ENCODE measurements around the gene RGL4. TPM values are rescaled to one million over a fixed set of nuclear protein-coding genes. Genes with fewer than 3 reads are reported as not detected.

RGL4 gene, protein sequence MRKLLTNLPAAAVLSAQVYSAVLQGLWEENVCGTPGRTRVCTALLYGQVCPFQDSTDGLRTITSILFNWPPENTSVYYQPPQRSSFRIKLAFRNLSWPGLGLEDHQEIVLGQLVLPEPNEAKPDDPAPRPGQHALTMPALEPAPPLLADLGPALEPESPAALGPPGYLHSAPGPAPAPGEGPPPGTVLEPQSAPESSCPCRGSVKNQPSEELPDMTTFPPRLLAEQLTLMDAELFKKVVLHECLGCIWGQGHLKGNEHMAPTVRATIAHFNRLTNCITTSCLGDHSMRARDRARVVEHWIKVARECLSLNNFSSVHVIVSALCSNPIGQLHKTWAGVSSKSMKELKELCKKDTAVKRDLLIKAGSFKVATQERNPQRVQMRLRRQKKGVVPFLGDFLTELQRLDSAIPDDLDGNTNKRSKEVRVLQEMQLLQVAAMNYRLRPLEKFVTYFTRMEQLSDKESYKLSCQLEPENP
- total RNA-seq (2021; fragmentation: NEBNext Ultra II Directional; extraction: Animal tissue kit (Norgen Biotek cat#: 25700)) (not detected in 2 replicates), polyA plus RNA-seq (2011; rRNA removed) (not detected in 2 replicates), polyA minus RNA-seq (2011; rRNA and poly(A)+ RNA removed) (not detected in 2 replicates)
- polyA plus RNA-seq (2011; cell fraction: cytosol; rRNA removed) = not detected
- 0.04 TPM for polyA plus RNA-seq (2011; cell fraction: nucleus; rRNA removed)
- 0.31 to 0.65 TPM (median 0.50 TPM) in 4 replicates for polyA plus RNA-seq (2012, experiment 1 of 2)
- polyA plus RNA-seq (2012, experiment 2 of 2) = not detected
- not detected for polyA plus RNA-seq (2013, experiment 1 of 2)
- not detected for polyA plus RNA-seq (2013, experiment 2 of 2)
- polyA minus RNA-seq (2011; cell fraction: cytosol; rRNA and poly(A)+ RNA removed) = not detected
- polyA minus RNA-seq (2011; cell fraction: nucleus; rRNA and poly(A)+ RNA removed) = not detected
- long read RNA-seq, experiment 1 = 0 reads
- long read RNA-seq, experiment 2 = 0 reads

DNA sequence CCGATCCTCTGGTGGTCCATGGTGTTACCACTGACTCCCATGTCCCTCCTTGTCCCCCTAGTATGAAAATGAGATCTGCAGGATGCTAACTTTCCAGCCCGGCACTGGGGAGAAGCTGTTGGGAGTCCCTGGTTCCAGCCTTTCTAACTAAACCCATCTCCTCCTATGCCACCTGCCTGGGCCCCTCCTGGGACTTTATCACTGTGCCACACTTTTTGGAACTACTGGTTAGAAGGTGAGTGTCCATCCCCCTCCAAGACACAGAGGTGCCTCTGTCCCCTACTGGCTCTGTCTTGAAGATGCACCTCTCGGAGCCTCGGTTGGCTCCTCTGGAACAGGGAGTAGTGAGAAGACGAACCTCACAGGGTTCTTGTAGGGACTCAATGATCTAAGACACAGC, at the start of gene RGL4:
Gene RGL4 (plus strand): TSS at position 301 of the 400 bp plus-strand sequence. CDS start 1,018 bp downstream, outside the sequence.
- no peak within 1 kb of the TSS for H3K9ac ChIP-seq (replicated peaks in 1 of 4; ENCODE audit: extremely low read depth in 1 of 4, low read depth in 3 of 4, low read length in 3 of 4)
- H2BK12ac ChIP-seq (ENCODE audit: low read depth, low read length) = no peak within 1 kb of the TSS
- H3K23me2 ChIP-seq (ENCODE audit: low read depth, low read length) = no peaks in the 10 kb centered on the region
- H3K4me3 ChIP-seq (ENCODE audit: extremely low read depth in 1 of 4, insufficient read depth in 2 of 4, low read depth in 3 of 4, low read length in 4 of 4) = no peak within 1 kb of the TSS
- no peak within 1 kb of the TSS for H3K4me2 ChIP-seq (ENCODE audit: insufficient read depth in 1 of 2, low read depth in 2 of 2, low read length in 2 of 2)
- no peaks in the 10 kb centered on the region for H3K9me3 ChIP-seq (ENCODE audit: insufficient read depth in 2 of 2, low read depth in 1 of 2, low read length in 1 of 2)
- no peak within 1 kb of the TSS for H3K4ac ChIP-seq (replicated peaks; ENCODE audit: insufficient read length, low read depth, low read length)
- H3K18ac ChIP-seq (ENCODE audit: extremely low read depth, low read length) = no peak within 1 kb of the TSS
- no peak for TF ChIP-seq ASH2L (IDR thresholded peaks at IDR 0.05; ENCODE audit: low read length)
- no peak within 1 kb of the TSS for H2BK5ac ChIP-seq (ENCODE audit: low read depth, low read length)
- no peak within 1 kb of the TSS for H3K56ac ChIP-seq (replicated peaks; ENCODE audit: insufficient read length, low read depth, low read length)
- peaks cover 6 to 16% of the 10 kb centered on the region in 2 experiments for H4K20me1 ChIP-seq (replicated peaks in 1 of 2; ENCODE audit: control insufficient read depth in 1 of 2, insufficient read depth in 2 of 2, low read length in 2 of 2)
- FAIRE-seq = no peak
- H4K8ac ChIP-seq (ENCODE audit: extremely low read depth, insufficient read depth, low read length) = no peak within 1 kb of the TSS; the same call in 1 of the 2 replicates
- H3K14ac ChIP-seq (ENCODE audit: insufficient read length) = no peak within 1 kb of the TSS
- no peak within 1 kb of the TSS for H2AK5ac ChIP-seq (ENCODE audit: low read depth, low read length)
- H3K79me2 ChIP-seq (ENCODE audit: control insufficient read depth in 1 of 2, insufficient read depth in 2 of 2, low read length in 2 of 2) = no peaks in the 10 kb centered on the region
- H3K4me1 ChIP-seq (replicated peaks in 1 of 4; ENCODE audit: control insufficient read depth in 3 of 4, insufficient read depth in 4 of 4, low read length in 3 of 4) = no peaks in the 10 kb centered on the region
- no peak within 1 kb of the TSS for H2BK20ac ChIP-seq (ENCODE audit: low read length)
- 93% methylated on average over 5 of the region's 5 CpGs; no CpG with 5 or more reads in 1 of the 2 experiments for WGBS, 2 experiments (ENCODE audit: extremely low coverage in 1 of 2, insufficient coverage in 1 of 2, insufficient read length in 1 of 2, insufficient replicate concordance in 2 of 2, low coverage in 1 of 2, low lambda C conversion rate in 2 of 2, missing lambda C conversion rate in 1 of 2)
- no peak within 1 kb of the TSS for H4K5ac ChIP-seq (ENCODE audit: insufficient read length, low read depth, low read length)
- POLR2A ChIA-PET (ENCODE audit: partially characterized antibody) = no interaction called here
- no peaks in the 10 kb centered on the region for H3K27me3 ChIP-seq (replicated peaks in 1 of 4; ENCODE audit: control insufficient read depth in 3 of 4, extremely low read depth in 1 of 4, insufficient read depth in 3 of 4, low read length in 3 of 4)
- H2BK120ac ChIP-seq (replicated peaks; ENCODE audit: low read depth, low read length) = no peak within 1 kb of the TSS
- no peak within 1 kb of the TSS for H3K23ac ChIP-seq (ENCODE audit: insufficient read length)
- H3K27ac ChIP-seq (ENCODE audit: low read depth, low read length) = no peak within 1 kb of the TSS
- H4K91ac ChIP-seq (replicated peaks; ENCODE audit: insufficient read length, low read length) = no peak within 1 kb of the TSS
- peaks cover 5 to 9% (median 7%) of the 10 kb centered on the region in 4 experiments; a peak in 7 of 8 replicates for H3K36me3 ChIP-seq (ENCODE audit: control insufficient read depth in 2 of 4, insufficient read depth in 4 of 4, low read length in 3 of 4)
- H2BK15ac ChIP-seq (ENCODE audit: low read length) = no peak within 1 kb of the TSS
- no peak for DNase-seq (ENCODE audit: low read depth in 1 of 2, low spot score in 2 of 2)
- CTCF ChIA-PET (ENCODE audit: partially characterized antibody) = no interaction called here
- H3K79me1 ChIP-seq (ENCODE audit: low read depth, low read length) = no peaks in the 10 kb centered on the region
- H2AFZ ChIP-seq (ENCODE audit: low read length) = no peak within 1 kb of the TSS

Data from H1 (cell line).